SU-DHL-6 (cell line): ENCODE data around the gene CLASP1.

Source experiments
- H2AFZ ChIP-seq: fragments of 200-600 bp; sonication (generic); 2 replicates; pipeline ENCODE4 v1.6.1; 2014; ENCODE audit warnings: low read depth, mild to moderate bottlenecking, moderate library complexity, mixed read lengths, antibody characterized with exemption, low read length; ENCODE audit not compliant: severe bottlenecking
- H3F3A ChIP-seq: fragments of 200-600 bp; shearing (Covaris generic); 2 replicates; pipeline ENCODE4 v1.6.0; 2016; ENCODE audit warnings: antibody characterized with exemption, mild to moderate bottlenecking; ENCODE audit not compliant: insufficient read depth
- H3K27ac ChIP-seq: fragments of 200-600 bp; sonication (generic); 2 replicates; pipeline ENCODE4 v1.5.1; 2016; ENCODE audit warnings: low read depth, mild to moderate bottlenecking, low read length, moderate library complexity, mixed read lengths
- H3K27me3 ChIP-seq: fragments of 200-600 bp; sonication (generic), shearing (Covaris generic); 2 replicates; pipeline ENCODE4 v1.6.0; 2014; ENCODE audit warnings: mild to moderate bottlenecking, low read length
- H3K36me3 ChIP-seq: fragments of 200-600 bp; sonication (generic); 2 replicates; pipeline ENCODE4 v1.6.1; 2014; ENCODE audit warnings: mild to moderate bottlenecking, low read length, mixed read lengths
- H3K4me2 ChIP-seq: fragments of 300-600, 200-600 bp; shearing (Covaris generic), sonication (generic); 2 replicates; pipeline ENCODE4 v1.6.0; 2014; ENCODE audit warnings: low read length, low read depth, mild to moderate bottlenecking; ENCODE audit not compliant: poor library complexity, severe bottlenecking
- H3K4me3 ChIP-seq: fragments of 200-600 bp; sonication (generic); 2 replicates; pipeline ENCODE4 v1.5.1; 2014; ENCODE audit warnings: antibody characterized with exemption, low read length, mild to moderate bottlenecking, mixed read lengths; ENCODE audit not compliant: insufficient read depth, poor library complexity, severe bottlenecking
- H3K79me2 ChIP-seq: fragments of 200-600 bp; sonication (generic); 2 replicates; pipeline ENCODE4 v1.6.1; 2014; ENCODE audit warnings: mild to moderate bottlenecking, low read length, moderate library complexity; ENCODE audit not compliant: insufficient read depth
- H3K9ac ChIP-seq: fragments of 200-600 bp; sonication (generic); 2 replicates; pipeline ENCODE4 v1.7.0; 2014; ENCODE audit warnings: mild to moderate bottlenecking, low read length
- H3K9me2 ChIP-seq: fragments of 200-600 bp; sonication (generic); replicated peaks from 2 replicates; pipeline ENCODE4 v1.6.1; 2014; ENCODE audit warnings: low read length; ENCODE audit not compliant: insufficient read depth
- H3K9me3 ChIP-seq: fragments of 200-600 bp; sonication (generic); 2 replicates; pipeline ENCODE4 v1.6.1; 2014; ENCODE audit warnings: low read length, mixed read lengths; ENCODE audit not compliant: insufficient read depth
- H4K20me1 ChIP-seq: fragments of 200-600 bp; sonication (generic); 2 replicates; pipeline ENCODE4 v1.6.1; 2014; ENCODE audit warnings: low read depth, mild to moderate bottlenecking, antibody characterized with exemption, low read length, moderate library complexity, mixed read lengths
- EZH2phosphoT487 ChIP-seq: fragments of 200-600 bp; sonication (generic), shearing (Covaris generic); conservative IDR thresholded peaks from 2 replicates; pipeline ENCODE4 v1.6.1; 2018; ENCODE audit warnings: mild to moderate bottlenecking, antibody characterized with exemption, low read length, moderate library complexity, mixed read lengths
- TF ChIP-seq, protein P1 (sequence below): fragments of 200-600 bp; sonication (generic); IDR thresholded peaks from one replicate; pipeline ENCODE4 v1.5.1; 2017; ENCODE audit warnings: antibody characterized with exemption, mild to moderate bottlenecking, low read length, moderate library complexity; ENCODE audit not compliant: insufficient read depth, poor library complexity, severe bottlenecking

The CLASP1 gene

GRCh38 chr2:121649596-121650314, 493 bp upstream of the CLASP1 start:
- Histone ChIP-seq H3K79me2 (peaks cover 65% of the 10 kb centered on the region), H3K9ac (peak overlapping the region; percentile 96), H3K4me2 (peak overlapping the region; percentile 84), H3F3A (peaks cover 3% of the 10 kb centered on the region; the same call in 1 of the 2 replicates), H3K9me2 (no peaks in the 10 kb centered on the region), H3K27me3 (no peaks in the 10 kb centered on the region), H3K9me3 (no peaks in the 10 kb centered on the region), H3K27ac (peak overlapping the region; percentile 88), H4K20me1 (0 out of 2 replicates have a peak, but pooled peaks cover 8% of the 10 kb centered on the region), H3K36me3 (no peaks in the 10 kb centered on the region), H2AFZ (peak overlapping the region; percentile 94), H3K4me3 (peak overlapping the region; percentile 82)
- TF ChIP-seq, protein P1, sequence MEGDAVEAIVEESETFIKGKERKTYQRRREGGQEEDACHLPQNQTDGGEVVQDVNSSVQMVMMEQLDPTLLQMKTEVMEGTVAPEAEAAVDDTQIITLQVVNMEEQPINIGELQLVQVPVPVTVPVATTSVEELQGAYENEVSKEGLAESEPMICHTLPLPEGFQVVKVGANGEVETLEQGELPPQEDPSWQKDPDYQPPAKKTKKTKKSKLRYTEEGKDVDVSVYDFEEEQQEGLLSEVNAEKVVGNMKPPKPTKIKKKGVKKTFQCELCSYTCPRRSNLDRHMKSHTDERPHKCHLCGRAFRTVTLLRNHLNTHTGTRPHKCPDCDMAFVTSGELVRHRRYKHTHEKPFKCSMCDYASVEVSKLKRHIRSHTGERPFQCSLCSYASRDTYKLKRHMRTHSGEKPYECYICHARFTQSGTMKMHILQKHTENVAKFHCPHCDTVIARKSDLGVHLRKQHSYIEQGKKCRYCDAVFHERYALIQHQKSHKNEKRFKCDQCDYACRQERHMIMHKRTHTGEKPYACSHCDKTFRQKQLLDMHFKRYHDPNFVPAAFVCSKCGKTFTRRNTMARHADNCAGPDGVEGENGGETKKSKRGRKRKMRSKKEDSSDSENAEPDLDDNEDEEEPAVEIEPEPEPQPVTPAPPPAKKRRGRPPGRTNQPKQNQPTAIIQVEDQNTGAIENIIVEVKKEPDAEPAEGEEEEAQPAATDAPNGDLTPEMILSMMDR = no peak
- no peak for TF ChIP-seq EZH2phosphoT487

GRCh38 chr2:121648206-121649148, 785 bp downstream of the CLASP1 start:
- Histone ChIP-seq H3K27ac (peak overlapping the region; percentile 88), H3K9me2 (no peaks in the 10 kb centered on the region), H3K9ac (peak overlapping the region; percentile 96), H3K36me3 (no peaks in the 10 kb centered on the region), H3K27me3 (no peaks in the 10 kb centered on the region), H3K79me2 (peaks cover 74% of the 10 kb centered on the region), H3K4me2 (peak overlapping the region; percentile 84), H4K20me1 (0 out of 2 replicates have a peak, but pooled peaks cover 8% of the 10 kb centered on the region), H3K9me3 (no peaks in the 10 kb centered on the region), H3F3A (peaks cover 3% of the 10 kb centered on the region; the same call in 1 of the 2 replicates), H2AFZ (peak overlapping the region; percentile 82), H3K4me3 (peak overlapping the region; percentile 82)
- TF ChIP-seq, protein P1 = no peak
- no peak for TF ChIP-seq EZH2phosphoT487

- Histone ChIP-seq H3K27me3 (no peaks in the 10 kb centered on the region), H3F3A (peaks cover 3% of the 10 kb centered on the region; the same call in 1 of the 2 replicates), H3K9ac (peak overlapping the region; percentile 96), H3K4me2 (peak overlapping the region; percentile 84), H3K9me3 (no peaks in the 10 kb centered on the region), H3K36me3 (no peaks in the 10 kb centered on the region), H3K79me2 (peaks cover 85% of the 10 kb centered on the region), H4K20me1 (0 out of 2 replicates have a peak, but pooled peaks cover 8% of the 10 kb centered on the region), H3K4me3 (peak overlapping the region; percentile 82), H3K27ac (no peak overlapping the region), H2AFZ (no peak overlapping the region), H3K9me2 (no peaks in the 10 kb centered on the region)
- TF ChIP-seq, protein P1 = no peak
- TF ChIP-seq EZH2phosphoT487 = no peak
These were observed 1.9 kb downstream of the CLASP1 start for GRCh38 chr2:121647396-121647795.
